ENCODE data around the gene SSU72. TPM values are rescaled to one million over a fixed set of nuclear protein-coding genes. Genes with fewer than 3 reads are reported as not detected.
A peak's percentile ranks its signal among the peaks of the same experiment; 100 is the strongest.

SSU72 gene
- 54.0 and 56.1 TPM in 2 replicates for total RNA-seq

DNA sequence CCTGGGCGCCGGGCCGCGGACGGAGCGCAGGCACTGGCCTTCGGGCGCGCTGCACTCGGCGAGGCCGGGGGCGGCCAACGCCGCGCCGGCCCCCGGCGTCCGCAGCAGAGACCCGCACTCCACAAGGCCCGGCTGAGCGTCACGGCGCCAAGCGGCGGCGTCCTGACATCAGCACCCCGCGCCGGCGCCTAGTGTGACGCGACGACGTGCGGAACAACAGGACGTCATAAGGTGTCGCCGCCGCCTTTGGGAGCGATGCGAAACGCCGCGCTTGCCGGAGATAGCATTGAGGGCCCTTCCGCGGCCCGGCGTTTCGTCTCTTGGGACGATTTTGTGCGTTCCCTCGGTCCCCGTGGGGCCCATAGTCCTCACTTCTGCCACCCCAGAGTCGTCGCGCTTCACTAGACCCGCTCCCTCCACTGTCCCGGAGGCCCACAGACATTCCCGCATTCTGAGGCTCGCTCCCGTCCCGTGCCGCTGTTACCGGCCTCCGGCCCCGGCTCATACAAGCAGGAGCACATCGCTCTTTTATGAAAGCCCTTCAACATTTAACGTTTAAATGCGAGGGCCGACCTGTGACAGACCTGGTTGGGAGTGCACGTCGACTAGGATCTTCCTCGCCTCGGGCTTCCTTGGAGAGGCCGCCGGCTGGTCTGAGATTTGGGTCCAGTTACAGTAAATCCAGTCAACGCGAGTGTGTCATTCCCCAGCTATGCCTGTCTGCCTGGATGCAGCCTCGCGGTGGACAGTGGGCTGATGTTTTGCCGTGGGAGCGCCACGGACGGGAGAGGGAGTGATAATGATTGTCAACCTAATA, at the start of gene SSU72:
SSU72 (minus strand) TSS at position 143 of the 817 bp plus-strand sequence. CDS start 306 bp downstream, outside the sequence.
- no peak for FAIRE-seq

DNA sequence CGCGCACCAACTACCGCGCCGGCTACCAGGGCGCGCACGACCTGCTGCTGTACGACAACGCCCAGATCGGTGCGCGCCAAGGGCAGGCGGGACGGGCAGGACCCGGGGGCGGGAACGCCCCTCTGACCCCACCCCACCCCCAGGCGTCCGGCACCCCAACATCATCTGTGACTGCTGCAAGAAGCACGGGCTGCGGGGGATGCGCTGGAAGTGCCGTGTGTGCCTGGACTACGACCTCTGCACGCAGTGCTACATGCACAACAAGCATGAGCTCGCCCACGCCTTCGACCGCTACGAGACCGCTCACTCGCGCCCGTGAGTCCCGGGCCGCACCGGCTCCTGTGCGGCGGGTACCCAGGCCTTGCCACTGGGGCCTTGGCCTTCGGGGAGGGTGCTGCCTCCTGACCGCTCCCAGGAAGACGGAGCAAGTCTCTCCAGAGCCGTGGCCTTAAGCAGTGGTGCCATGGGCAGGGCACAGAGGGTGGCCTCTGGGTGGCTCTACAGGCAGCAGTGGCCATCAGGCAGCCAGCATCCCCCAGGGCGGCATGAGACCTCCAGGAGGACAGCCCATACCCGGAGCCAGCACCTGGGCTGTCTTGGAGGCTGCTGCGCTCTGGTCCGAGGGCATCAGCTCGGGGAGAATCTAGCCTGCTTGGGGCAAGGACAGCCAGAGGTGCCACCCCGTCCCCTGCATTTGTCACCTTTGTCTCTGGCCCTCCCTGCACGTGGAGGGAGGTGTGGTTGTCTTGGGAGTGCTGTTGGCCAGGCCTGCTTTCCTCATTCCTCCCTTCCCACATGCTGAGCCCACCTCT, 49.2 kb upstream of the SSU72 start:
- Histone ChIP-seq H3K27me3 (ENCODE audit: control insufficient read depth, insufficient read depth, low read length) (no peaks in the 10 kb centered on the region), H3K36me3 (ENCODE audit: control insufficient read depth, insufficient read depth, low read length) (peaks cover 1% of the 10 kb centered on the region), H3K4me3 (ENCODE audit: low read depth, low read length) (no peak overlapping the region)
- DNase-seq (ENCODE audit: low read depth) (no peak), FAIRE-seq (no peak)
- TF ChIP-seq, protein P1, sequence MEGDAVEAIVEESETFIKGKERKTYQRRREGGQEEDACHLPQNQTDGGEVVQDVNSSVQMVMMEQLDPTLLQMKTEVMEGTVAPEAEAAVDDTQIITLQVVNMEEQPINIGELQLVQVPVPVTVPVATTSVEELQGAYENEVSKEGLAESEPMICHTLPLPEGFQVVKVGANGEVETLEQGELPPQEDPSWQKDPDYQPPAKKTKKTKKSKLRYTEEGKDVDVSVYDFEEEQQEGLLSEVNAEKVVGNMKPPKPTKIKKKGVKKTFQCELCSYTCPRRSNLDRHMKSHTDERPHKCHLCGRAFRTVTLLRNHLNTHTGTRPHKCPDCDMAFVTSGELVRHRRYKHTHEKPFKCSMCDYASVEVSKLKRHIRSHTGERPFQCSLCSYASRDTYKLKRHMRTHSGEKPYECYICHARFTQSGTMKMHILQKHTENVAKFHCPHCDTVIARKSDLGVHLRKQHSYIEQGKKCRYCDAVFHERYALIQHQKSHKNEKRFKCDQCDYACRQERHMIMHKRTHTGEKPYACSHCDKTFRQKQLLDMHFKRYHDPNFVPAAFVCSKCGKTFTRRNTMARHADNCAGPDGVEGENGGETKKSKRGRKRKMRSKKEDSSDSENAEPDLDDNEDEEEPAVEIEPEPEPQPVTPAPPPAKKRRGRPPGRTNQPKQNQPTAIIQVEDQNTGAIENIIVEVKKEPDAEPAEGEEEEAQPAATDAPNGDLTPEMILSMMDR (IDR thresholded peaks at IDR 0.05; ENCODE audit: insufficient read depth, low read length, severe bottlenecking): no peak

More for the DNA sequence above, at the start of gene SSU72:
- peaks cover 2% of the 10 kb centered on the region for H3K36me3 ChIP-seq (ENCODE audit: control insufficient read depth, insufficient read depth, low read length)
- H3K4me3 ChIP-seq (ENCODE audit: low read depth, low read length): peak within 1 kb of the TSS; percentile 100
- TF ChIP-seq, protein P1 (IDR thresholded peaks at IDR 0.05; ENCODE audit: insufficient read depth, low read length, severe bottlenecking): no peak
- peak; percentile 68 for DNase-seq (ENCODE audit: low read depth)
- peaks cover 4% of the 10 kb centered on the region for H3K27me3 ChIP-seq (ENCODE audit: control insufficient read depth, insufficient read depth, low read length)

DNA sequence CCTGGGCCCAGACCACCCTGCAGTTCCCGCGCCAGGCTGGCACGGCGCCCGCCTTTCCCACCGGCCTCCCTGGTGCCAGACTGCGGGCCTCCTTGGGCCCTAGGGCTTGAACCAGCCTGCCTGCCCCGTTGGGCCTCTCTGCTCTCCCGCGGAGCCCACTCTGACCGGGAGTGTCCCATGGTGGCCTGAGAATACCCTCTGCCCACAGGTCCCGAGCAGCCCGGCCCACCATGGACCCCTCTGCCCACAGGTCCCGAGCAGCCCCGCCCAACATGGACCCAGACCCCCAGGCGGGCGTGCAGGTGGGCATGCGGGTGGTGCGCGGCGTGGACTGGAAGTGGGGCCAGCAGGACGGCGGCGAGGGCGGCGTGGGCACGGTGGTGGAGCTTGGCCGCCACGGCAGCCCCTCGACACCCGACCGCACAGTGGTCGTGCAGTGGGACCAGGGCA, 48.5 kb upstream of the SSU72 start:
- TF ChIP-seq, protein P1 (IDR thresholded peaks at IDR 0.05; ENCODE audit: insufficient read depth, low read length, severe bottlenecking): no peak
- DNase-seq (ENCODE audit: low read depth): no peak
- Histone ChIP-seq H3K4me3 (ENCODE audit: low read depth, low read length) (no peak overlapping the region), H3K36me3 (ENCODE audit: control insufficient read depth, insufficient read depth, low read length) (peaks cover 1% of the 10 kb centered on the region), H3K27me3 (ENCODE audit: control insufficient read depth, insufficient read depth, low read length) (no peaks in the 10 kb centered on the region)
- no peak for FAIRE-seq

DNA sequence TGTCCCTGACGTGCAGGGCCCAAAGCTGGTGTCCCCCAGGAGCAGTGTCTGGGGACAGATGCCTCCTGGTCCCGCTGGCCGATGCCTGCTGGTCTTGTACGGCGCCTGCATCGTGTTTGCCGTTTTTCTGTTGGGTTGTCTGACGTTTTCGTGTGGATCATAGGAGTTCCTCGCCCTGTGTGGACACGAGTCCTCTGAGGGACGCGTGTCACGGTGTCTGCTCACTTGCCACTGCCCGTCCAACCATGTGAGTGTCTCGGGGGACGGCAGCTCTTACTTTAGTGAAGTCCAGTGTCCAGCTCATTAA, 48.1 kb upstream of the SSU72 start:
- Histone ChIP-seq H3K36me3 (ENCODE audit: control insufficient read depth, insufficient read depth, low read length) (peaks cover 1% of the 10 kb centered on the region), H3K4me3 (ENCODE audit: low read depth, low read length) (no peak overlapping the region), H3K27me3 (ENCODE audit: control insufficient read depth, insufficient read depth, low read length) (no peaks in the 10 kb centered on the region)
- TF ChIP-seq, protein P1 (IDR thresholded peaks at IDR 0.05; ENCODE audit: insufficient read depth, low read length, severe bottlenecking): no peak
- DNase-seq (ENCODE audit: low read depth) (no peak), FAIRE-seq (no peak)

DNA sequence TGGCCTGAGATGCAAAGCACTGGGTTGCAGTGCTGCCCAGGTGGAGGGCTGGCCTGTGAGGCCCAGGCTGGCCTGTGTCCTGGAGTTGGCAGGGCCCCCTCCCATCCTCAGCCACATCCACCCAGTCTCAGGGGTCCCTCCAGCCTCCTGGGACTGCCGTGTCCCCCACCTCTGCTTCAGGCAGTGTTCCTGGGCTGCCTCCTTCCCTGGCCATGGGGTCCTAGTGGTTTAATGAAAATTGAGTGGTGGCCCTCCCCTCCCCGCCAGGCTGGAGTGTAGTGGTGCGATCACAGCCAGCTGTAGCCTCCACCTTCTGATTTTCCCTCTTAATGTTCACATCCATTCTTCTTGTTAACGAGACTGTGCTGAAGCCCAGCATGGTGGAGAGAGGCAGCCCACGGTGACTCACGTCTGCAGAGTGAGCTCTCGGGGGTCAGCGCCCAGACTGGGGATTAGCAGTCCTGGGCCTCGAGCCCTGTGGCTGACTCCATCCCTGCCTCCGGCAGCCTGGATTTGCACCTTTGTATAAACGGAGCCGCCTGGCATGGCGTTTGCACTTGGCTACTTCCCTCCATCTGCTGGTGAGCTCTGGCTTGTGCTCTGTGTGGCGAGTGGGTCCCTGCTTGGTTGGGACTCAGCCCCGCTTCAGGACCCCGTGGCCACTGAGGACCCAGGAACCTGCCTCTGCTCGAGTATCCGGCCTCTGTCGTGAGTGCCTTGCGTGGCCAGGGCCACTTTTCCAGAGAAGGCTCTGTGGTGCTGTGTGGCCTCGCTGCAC, 47.5 kb upstream of the SSU72 start:
- FAIRE-seq (no peak), DNase-seq (ENCODE audit: low read depth) (no peak)
- H3K36me3 ChIP-seq (ENCODE audit: control insufficient read depth, insufficient read depth, low read length): peaks cover 3% of the 10 kb centered on the region
- TF ChIP-seq, protein P1 (IDR thresholded peaks at IDR 0.05; ENCODE audit: insufficient read depth, low read length, severe bottlenecking): no peak
- no peaks in the 10 kb centered on the region for H3K27me3 ChIP-seq (ENCODE audit: control insufficient read depth, insufficient read depth, low read length)
- no peak overlapping the region for H3K4me3 ChIP-seq (ENCODE audit: low read depth, low read length)

Measured in bronchial epithelial cell (primary cell).